A549 treated with Hydrocortisone at 1 μM for 4 hours (cell line): ENCODE results near the gene CPA1. TPM values are rescaled to one million over a fixed set of nuclear protein-coding genes. Genes with fewer than 3 reads are reported as not detected.

Experiments
- total RNA-seq: library from RNA; stranded (reverse); fragments of 200-300 nt; extraction: Qiagen RNA extraction; gene quantifications from 5 replicates; pipeline ENCODE4 v1.2.3, GENCODE V29; 2022

The CPA1 gene
- not detected in 5 replicates for total RNA-seq

DNA sequence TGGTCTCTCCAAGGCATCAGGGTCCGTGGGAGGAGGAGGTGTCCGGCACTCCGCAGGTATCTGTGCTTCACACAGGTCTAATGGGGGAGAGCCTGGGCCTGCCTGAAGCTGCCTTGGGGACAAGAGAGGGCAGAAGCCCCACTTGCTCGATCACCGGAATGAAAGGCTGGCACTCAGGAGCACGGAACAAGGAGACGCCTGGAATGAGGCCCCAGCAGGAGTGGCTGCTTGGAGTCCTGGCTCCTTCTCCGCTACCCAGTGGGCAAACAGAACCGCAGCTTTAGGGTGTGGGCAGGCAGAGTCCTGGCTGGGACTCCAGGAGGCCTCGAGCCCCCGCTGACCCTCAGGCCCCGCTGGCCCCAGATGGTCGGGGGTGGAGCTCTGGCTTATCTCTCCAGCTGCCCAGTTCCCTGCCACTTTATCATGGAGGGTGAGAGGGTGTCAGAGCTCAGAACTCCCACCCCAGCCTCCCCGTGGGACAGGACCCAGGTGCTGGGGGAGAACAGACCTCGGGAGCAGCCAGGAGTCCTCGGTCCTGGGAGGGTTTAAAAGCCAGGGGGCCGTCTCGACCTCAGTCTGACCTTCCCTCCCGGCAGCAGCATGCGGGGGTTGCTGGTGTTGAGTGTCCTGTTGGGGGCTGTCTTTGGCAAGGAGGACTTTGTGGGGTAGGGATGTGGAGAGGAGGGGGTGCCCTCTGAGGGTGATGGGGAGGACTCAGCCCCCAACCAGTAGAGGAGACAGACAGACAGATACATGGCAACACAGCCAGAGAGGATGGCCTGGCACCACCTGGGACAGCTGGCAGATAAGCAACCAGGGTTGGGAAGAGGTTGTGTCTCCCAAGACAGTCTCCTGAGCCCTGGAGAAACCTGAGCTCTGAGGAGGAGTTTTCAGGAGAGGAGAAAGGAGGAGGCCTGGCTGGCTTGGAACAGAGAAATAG is at the start of gene CPA1:
Gene CPA1 (plus strand): TSS at position 574 of the 940 bp plus-strand sequence. CDS start 27 bp downstream, at position 601.

DNA sequence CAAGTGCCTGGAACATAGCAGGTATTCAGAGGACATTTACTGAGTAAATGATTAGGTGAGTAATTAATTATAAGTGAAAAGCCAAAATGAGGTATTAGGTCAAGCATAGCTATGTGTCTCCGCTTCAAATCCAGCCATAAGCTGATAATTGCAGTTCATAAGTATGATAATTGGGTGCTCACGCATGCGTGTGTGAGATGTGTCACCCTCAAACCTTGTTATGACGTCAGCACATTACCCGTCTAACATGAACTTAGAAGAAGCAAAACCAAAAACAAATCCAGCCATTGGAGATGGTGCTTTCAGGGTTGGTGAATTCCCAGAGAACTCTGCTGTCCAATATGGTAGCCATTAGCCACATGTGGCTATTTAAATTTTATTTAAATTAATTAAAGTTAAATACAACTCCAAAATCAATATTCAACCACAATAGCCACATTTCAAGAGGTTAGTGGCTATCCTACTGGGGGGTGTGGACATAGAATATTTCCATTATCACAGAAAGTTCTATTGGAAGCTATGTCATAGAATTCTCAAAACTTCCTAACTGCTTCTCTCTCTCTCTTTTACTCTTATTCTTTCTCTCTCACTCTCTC is 35.9 kb upstream of the CPA1 start, which contains the start of gene CPA5:
Gene CPA5 (plus strand): TSS at position 546 of the 596 bp plus-strand sequence. CDS start 1,670 bp downstream, outside the sequence.

Other genes with a start within 250 kb of the CPA1 start
- gene TMEM209, start 175.1 kb upstream of the CPA1 start, total RNA-seq: 11.2 to 18.8 TPM (median 13.7 TPM) in 5 replicates
- not detected in 5 replicates for gene SSMEM1, start 172.6 kb upstream of the CPA1 start, total RNA-seq
- gene CPA2, start 113.6 kb upstream of the CPA1 start, total RNA-seq: 0.08 to 0.30 TPM (median 0.16 TPM) in 3 of 5 replicates, not detected in the others
- gene CPA4, start 87.3 kb upstream of the CPA1 start, total RNA-seq: 3.1 to 8.4 TPM (median 4.1 TPM) in 5 replicates
- not detected in 5 replicates for gene CPA5, start 35.7 kb upstream of the CPA1 start, total RNA-seq
- gene CEP41, start 60.5 kb downstream of the CPA1 start, total RNA-seq: 11.8 to 13.3 TPM (median 12.6 TPM) in 5 replicates
- 31.0 to 40.3 TPM (median 36.3 TPM) in 5 replicates for gene MEST, start 111.6 kb downstream of the CPA1 start, total RNA-seq